Measurements from ENCODE around the gene ACTN1.

DNA sequence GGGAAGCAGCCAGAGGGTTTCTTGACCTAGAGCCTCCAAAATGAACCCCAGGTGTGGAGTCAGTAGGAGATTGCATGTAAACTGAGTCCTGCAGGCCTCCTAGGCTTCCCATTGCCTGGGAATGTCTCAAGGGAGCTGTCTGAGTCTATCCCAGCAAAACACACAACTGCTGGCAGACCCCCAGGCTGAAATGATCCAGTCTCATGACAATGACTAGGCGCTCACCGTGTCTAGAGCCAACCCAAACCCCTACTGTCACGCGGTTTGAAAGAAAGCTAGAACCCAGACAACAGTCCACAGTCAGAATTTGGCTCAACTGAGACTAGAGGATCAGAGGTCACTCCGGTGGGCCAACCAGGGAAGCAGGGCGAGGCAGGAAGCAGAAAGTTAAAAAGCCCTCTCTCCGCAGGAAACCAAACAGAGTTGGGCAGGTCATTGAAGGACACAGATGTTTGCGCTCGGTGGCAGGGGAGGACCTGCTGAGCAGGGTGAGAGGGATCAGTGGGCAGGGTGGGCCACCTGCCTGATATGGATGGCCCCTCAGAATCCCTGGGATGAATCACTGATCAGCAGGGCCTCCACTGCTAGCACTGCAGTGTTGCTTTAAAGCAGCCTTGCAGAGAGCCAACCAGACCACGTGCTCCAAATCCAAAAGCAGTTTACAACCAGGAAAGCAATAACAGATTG is 23.8 kb downstream of the ACTN1 start:
- peak in 1 of 2 donors; percentile 42 for TF ChIP-seq POLR2AphosphoS5 (IDR thresholded peaks at IDR 0.05)
- no peak for TF ChIP-seq POLR2A (IDR thresholded peaks at IDR 0.05; ENCODE audit: low read depth)
- TF ChIP-seq, protein P1, sequence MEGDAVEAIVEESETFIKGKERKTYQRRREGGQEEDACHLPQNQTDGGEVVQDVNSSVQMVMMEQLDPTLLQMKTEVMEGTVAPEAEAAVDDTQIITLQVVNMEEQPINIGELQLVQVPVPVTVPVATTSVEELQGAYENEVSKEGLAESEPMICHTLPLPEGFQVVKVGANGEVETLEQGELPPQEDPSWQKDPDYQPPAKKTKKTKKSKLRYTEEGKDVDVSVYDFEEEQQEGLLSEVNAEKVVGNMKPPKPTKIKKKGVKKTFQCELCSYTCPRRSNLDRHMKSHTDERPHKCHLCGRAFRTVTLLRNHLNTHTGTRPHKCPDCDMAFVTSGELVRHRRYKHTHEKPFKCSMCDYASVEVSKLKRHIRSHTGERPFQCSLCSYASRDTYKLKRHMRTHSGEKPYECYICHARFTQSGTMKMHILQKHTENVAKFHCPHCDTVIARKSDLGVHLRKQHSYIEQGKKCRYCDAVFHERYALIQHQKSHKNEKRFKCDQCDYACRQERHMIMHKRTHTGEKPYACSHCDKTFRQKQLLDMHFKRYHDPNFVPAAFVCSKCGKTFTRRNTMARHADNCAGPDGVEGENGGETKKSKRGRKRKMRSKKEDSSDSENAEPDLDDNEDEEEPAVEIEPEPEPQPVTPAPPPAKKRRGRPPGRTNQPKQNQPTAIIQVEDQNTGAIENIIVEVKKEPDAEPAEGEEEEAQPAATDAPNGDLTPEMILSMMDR (IDR thresholded peaks at IDR 0.05) = no peak
- TF ChIP-seq EP300 (IDR thresholded peaks at IDR 0.05) = no peak

All from esophagus muscularis mucosa (tissue), 4 donors.